ENCODE measurements around the gene CDH4.
"Not testable (repeated sequence)": the region's sequence is repeated elsewhere in the genome, so short reads cannot be mapped to it uniquely, and the experiment has no call there.

CDH4 gene

DNA sequence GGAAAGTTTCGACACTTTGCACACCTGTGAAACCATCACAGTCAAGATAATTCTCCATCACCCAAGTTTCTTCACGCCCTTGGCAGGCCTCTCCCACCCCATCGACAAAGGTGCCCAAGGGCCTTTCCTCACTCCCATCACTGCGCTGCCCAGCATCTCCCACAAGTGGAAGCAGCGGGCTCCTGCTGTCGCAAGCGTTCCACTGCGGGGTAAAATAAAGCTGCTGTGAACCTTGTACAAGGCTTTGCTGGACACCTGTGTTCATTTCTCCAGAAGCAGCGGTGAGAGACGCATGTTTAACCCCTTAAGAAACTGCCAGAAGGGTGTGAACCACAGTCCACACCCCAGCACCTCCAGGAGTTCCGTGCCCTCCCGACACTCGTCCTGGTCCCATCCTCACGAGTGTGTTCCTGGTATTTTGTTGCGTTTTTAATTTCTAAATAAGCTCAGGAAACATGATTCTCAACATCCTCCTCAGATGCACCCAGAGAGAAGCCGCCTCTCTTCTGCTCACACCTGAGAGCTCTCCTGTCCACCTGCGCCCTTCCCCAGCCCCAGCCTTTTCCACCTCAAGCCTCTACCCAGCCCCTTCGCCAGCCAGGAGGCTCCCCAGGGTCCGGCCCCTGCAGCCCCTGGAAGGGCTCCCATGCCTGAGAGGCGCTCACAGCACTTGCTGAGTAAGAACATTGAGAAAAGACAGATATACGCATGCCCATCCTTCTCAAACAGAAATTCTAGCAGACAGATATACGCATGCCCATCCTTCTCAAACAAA is 716.2 kb downstream of the CDH4 start:
- H3K4me3 ChIP-seq (ENCODE audit: low read depth in 1 of 2, low read length in 2 of 2), result no peak overlapping the region
- H3K27ac ChIP-seq (ENCODE audit: low read depth, low read length), result no peak overlapping the region
- no peaks in the 10 kb centered on the region for H3K4me1 ChIP-seq (ENCODE audit: insufficient read depth, low read length)

DNA sequence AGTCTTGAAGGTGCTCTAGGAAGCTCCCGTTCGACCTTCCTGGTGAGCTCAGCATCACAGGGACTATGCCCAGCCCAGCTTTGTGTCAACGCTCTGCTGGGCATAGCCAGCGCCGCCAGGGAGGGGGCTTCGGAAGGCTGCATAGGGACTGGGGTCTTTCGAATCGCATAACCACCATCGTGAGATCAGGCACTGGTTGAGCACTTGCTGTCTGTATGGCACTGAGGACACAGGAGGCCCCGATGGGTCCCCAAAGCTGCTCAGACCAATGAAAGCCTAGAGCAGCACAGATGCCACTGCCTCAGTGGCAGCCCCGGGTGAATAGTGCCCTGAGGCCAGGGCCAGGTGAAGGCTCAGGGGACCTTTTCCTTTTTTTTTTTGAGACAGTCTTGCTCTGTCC is 716.9 kb downstream of the CDH4 start:
- Histone ChIP-seq H3K9me3 (ENCODE audit: low read length) (no peaks in the 10 kb centered on the region), H3K27me3 (ENCODE audit: control insufficient read depth in 1 of 2, insufficient read depth in 2 of 2, low read length in 2 of 2) (peaks cover 0 to 23% of the 10 kb centered on the region in 2 donors), H3K4me3 (ENCODE audit: low read depth in 1 of 2, low read length in 2 of 2) (no peak overlapping the region), H3K36me3 (ENCODE audit: insufficient read depth, low read length) (peaks cover 19% of the 10 kb centered on the region), H3K9ac (ENCODE audit: low read length) (no peak overlapping the region), H3K27ac (ENCODE audit: low read depth, low read length) (no peak overlapping the region), H3K4me1 (ENCODE audit: insufficient read depth, low read length) (no peaks in the 10 kb centered on the region)

More for the DNA sequence above, 716.2 kb downstream of the CDH4 start:
- Histone ChIP-seq H3K9ac (ENCODE audit: low read length) (no peak overlapping the region), H3K9me3 (ENCODE audit: low read length) (no peaks in the 10 kb centered on the region), H3K27me3 (ENCODE audit: control insufficient read depth in 1 of 2, insufficient read depth in 2 of 2, low read length in 2 of 2) (peaks cover 0 to 23% of the 10 kb centered on the region in 2 donors), H3K36me3 (ENCODE audit: insufficient read depth, low read length) (peaks cover 12% of the 10 kb centered on the region)

DNA sequence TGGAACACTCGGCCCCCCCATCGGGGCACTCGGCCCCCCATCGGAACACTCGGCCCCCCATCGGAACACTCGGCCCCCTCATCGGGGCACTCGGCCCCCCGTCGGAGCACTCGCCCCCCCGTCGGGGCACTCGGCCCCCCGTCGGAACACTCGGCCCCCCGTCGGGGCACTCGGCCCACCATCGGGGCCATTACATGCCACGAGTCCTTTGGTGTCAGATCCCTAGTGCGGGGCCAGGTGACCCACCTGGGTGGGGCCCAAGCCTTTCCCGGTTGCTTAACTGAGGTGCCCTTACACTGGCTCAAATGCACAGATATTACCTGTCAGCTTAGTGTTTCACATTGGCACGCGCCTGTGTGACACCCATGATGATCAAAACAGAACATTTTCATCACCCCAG is 717.7 kb downstream of the CDH4 start:
- Histone ChIP-seq H3K36me3 (ENCODE audit: insufficient read depth, low read length) (peaks cover 23% of the 10 kb centered on the region), H3K9ac (ENCODE audit: low read length) (no peak overlapping the region), H3K9me3 (ENCODE audit: low read length) (no peaks in the 10 kb centered on the region), H3K4me1 (ENCODE audit: insufficient read depth, low read length) (no peaks in the 10 kb centered on the region), H3K4me3 (ENCODE audit: low read depth in 1 of 2, low read length in 2 of 2) (no peak overlapping the region), H3K27ac (ENCODE audit: low read depth, low read length) (no peak overlapping the region), H3K27me3 (ENCODE audit: control insufficient read depth in 1 of 2, insufficient read depth in 2 of 2, low read length in 2 of 2) (peaks cover 0 to 22% of the 10 kb centered on the region in 2 donors)

DNA sequence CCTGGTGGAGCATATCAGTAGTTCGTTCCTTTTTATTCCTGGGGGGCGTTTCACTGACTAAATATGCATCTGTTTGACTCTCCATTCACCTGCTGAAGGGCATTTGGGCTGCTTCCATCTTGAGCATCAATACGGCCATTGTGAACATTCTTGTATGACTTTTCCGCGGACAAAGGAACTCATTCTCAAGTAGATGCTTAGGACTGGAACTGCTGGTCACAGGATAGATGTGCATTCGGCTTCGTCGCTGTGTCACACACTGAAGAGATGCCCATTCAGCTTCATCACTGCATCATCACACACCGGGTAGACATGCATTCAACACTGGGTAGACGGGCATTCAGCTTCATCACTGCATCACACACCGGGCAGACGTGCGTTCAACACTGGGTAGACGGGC is 718.3 kb downstream of the CDH4 start:
- H3K9me3 ChIP-seq (ENCODE audit: low read length), result no peaks in the 10 kb centered on the region
- H3K36me3 ChIP-seq (ENCODE audit: insufficient read depth, low read length), result peaks cover 23% of the 10 kb centered on the region
- H3K27ac ChIP-seq (ENCODE audit: low read depth, low read length), result no peak overlapping the region
- no peak overlapping the region for H3K9ac ChIP-seq (ENCODE audit: low read length)
- peaks cover 0 to 17% of the 10 kb centered on the region in 2 donors for H3K27me3 ChIP-seq (ENCODE audit: control insufficient read depth in 1 of 2, insufficient read depth in 2 of 2, low read length in 2 of 2)
- no peak overlapping the region for H3K4me3 ChIP-seq (ENCODE audit: low read depth in 1 of 2, low read length in 2 of 2)
- no peaks in the 10 kb centered on the region for H3K4me1 ChIP-seq (ENCODE audit: insufficient read depth, low read length)

DNA sequence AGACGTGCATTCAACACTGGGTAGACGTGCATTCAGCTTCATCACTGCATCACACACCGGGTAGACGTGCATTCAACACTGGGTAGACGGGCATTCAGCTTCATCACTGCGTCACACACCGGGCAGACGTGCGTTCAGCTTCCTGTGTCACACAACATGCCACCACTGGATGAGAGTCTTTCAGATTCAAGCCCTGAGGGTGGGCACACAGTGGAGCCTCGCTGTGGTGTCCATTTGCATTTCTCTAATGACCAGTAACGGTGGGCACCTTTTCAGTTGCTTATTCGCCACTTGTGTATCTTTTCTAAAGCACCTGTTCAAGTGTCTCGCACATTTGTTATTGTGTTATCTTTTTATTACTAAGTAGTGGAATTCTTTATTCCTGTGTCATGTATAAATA is 719.5 kb downstream of the CDH4 start:
- not testable (repeated sequence) for H3K27me3 ChIP-seq (ENCODE audit: control insufficient read depth in 1 of 2, insufficient read depth in 2 of 2, low read length in 2 of 2); H3K9me3 ChIP-seq (ENCODE audit: low read length); H3K4me3 ChIP-seq (ENCODE audit: low read depth in 1 of 2, low read length in 2 of 2); H3K4me1 ChIP-seq (ENCODE audit: insufficient read depth, low read length); H3K9ac ChIP-seq (ENCODE audit: low read length); H3K27ac ChIP-seq (ENCODE audit: low read depth, low read length)
- H3K36me3 ChIP-seq (ENCODE audit: insufficient read depth, low read length), result peaks cover 23% of the 10 kb centered on the region

DNA sequence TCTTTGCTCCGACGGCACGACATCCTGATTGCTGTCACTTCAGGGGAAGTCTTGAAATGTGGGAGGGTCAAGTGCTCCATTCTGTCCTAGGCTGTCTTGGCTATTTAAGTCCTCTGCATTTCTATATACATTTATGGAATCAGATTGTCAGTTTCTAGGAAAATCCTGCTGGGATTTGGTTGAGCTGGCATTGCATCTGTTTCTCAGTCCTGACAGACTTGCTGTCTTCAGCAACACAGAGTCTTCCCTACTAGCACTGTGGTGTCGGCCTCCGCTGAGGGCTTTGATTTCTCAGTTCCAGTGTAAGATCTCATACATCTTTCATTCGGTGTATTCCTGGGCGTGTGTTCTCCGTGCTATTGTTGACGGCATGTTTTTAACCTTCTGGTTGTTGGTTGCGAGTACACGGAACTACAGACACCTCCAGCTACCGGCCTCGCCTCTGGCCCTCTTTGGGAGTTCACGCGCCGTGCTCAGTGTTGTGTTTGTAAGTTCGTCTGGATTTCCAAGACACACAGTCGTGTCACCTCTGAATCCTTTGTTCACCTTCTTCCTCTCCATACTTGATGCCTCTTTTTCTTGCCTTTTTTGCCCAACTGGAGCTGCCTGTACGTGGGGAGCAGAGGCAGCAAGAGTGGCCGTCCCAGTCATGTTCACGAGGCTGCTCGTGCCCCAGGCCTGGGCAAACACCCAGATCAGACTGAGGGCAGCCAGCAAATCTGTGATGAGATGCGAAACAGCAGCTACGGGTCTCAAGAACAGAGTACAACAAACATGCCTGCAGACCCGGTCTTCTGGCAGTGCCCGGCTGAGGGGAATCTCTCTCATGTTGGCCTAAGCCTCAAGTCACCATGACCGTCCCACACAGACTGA is 720.8 kb downstream of the CDH4 start:
- Histone ChIP-seq H3K9ac (ENCODE audit: low read length) (no peak overlapping the region), H3K4me1 (ENCODE audit: insufficient read depth, low read length) (no peaks in the 10 kb centered on the region), H3K27ac (ENCODE audit: low read depth, low read length) (no peak overlapping the region), H3K27me3 (ENCODE audit: control insufficient read depth in 1 of 2, insufficient read depth in 2 of 2, low read length in 2 of 2) (no peaks in the 10 kb centered on the region), H3K4me3 (ENCODE audit: low read depth in 1 of 2, low read length in 2 of 2) (no peak overlapping the region), H3K36me3 (ENCODE audit: insufficient read depth, low read length) (peaks cover 23% of the 10 kb centered on the region), H3K9me3 (ENCODE audit: low read length) (no peaks in the 10 kb centered on the region)

DNA sequence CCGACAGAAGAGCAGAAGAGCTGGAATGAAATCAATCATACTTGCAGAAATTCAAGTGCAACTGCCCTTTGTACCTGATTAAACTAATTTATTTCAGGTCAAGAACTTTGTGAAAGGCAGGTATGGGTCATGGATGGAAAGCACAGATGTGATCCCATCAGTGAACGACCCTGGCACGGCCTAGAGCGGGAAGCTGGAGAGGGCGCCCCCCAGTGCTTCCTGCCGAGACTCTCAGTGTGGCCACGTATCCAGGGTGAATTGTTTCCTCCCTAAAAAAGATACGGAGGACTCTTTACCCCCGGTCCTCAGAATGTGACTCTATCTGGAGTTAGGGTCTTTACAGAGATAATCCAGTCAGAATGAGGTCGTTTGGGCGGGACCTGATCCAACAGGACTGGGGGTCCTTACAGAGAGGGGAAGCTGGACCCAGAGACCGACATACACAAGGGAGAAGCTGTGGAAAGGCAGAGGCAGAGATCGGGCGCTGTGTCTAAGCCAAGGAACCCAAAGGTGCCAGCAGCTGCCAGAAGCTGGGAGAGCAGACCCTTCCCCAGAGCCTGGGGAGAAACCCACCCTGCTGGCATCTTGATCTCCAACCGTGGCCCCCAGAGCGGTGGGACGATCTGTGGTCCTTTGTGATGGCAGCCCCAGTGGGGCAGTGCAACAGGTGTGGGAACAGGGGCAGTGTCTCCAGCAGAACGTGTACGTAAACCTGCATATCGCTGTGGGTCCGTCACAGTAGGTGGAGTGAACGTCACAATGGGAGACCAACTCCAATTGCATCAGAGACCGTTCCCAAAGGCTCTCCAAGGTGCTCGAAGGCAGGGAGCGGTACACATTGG is 721.7 kb downstream of the CDH4 start:
- Histone ChIP-seq H3K9ac (ENCODE audit: low read length) (no peak overlapping the region), H3K27ac (ENCODE audit: low read depth, low read length) (no peak overlapping the region), H3K27me3 (ENCODE audit: control insufficient read depth in 1 of 2, insufficient read depth in 2 of 2, low read length in 2 of 2) (no peaks in the 10 kb centered on the region), H3K4me1 (ENCODE audit: insufficient read depth, low read length) (no peaks in the 10 kb centered on the region), H3K9me3 (ENCODE audit: low read length) (no peaks in the 10 kb centered on the region), H3K4me3 (ENCODE audit: low read depth in 1 of 2, low read length in 2 of 2) (no peak overlapping the region), H3K36me3 (ENCODE audit: insufficient read depth, low read length) (peaks cover 23% of the 10 kb centered on the region)

DNA sequence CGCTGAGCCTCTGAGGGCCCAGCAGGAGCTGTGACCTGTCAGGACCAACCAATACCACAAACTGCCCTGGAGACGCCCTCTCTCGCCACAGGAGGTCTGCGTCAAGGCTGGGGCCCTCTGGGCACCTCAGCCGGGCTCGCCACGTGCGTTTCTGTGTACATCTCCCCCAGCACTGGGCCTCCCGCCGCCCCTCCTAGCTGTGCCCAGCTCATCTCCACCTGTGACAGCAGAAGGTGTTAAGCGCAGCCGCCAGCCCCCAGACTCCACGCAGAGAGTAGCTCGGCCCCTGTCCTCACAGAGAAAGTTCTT is 722.2 kb downstream of the CDH4 start:
- H3K36me3 ChIP-seq (ENCODE audit: insufficient read depth, low read length), result peaks cover 23% of the 10 kb centered on the region
- H3K4me3 ChIP-seq (ENCODE audit: low read depth in 1 of 2, low read length in 2 of 2), result no peak overlapping the region
- H3K9me3 ChIP-seq (ENCODE audit: low read length), result no peaks in the 10 kb centered on the region
- H3K9ac ChIP-seq (ENCODE audit: low read length), result no peak overlapping the region
- H3K27ac ChIP-seq (ENCODE audit: low read depth, low read length), result no peak overlapping the region
- H3K27me3 ChIP-seq (ENCODE audit: control insufficient read depth in 1 of 2, insufficient read depth in 2 of 2, low read length in 2 of 2), result no peaks in the 10 kb centered on the region
- H3K4me1 ChIP-seq (ENCODE audit: insufficient read depth, low read length), result no peaks in the 10 kb centered on the region

DNA sequence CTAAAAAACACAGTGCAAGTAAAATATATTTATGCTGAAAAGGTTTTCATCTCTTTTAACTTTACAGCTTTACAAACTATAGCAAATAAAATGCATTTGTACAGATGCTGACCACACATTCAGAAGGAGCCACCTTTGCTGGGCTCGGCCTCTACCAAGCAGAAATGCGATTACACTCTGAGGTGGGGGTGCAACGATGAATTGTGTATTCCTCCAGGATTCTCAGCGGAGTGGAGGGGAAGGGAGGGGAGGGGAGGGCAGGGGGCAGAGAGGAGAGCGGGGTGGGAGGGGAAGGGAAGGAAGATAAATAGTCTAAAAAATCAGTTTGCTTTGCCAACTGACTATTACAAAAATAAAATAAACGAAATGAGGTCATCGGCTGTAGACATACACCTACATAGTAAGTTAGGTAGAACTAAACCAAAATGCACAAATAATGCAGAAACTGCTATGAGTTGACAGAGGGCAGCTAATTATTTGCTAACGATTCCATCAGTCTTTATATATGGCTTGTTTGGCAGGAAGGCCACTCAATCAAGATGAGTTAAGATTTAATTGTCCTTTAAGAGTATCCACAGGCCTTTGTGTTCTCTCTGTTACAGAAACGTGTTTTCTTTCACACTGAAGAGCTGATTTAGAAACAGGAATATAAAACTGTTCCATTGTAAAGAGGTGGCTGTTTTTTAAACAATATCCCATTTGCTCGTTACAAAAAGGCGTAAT is 723.5 kb downstream of the CDH4 start:
- Histone ChIP-seq H3K27ac (ENCODE audit: low read depth, low read length) (no peak overlapping the region), H3K27me3 (ENCODE audit: control insufficient read depth in 1 of 2, insufficient read depth in 2 of 2, low read length in 2 of 2) (no peaks in the 10 kb centered on the region), H3K9me3 (ENCODE audit: low read length) (no peaks in the 10 kb centered on the region), H3K36me3 (ENCODE audit: insufficient read depth, low read length) (peaks cover 23% of the 10 kb centered on the region), H3K4me1 (ENCODE audit: insufficient read depth, low read length) (no peaks in the 10 kb centered on the region), H3K9ac (ENCODE audit: low read length) (no peak overlapping the region), H3K4me3 (ENCODE audit: low read depth in 1 of 2, low read length in 2 of 2) (no peak overlapping the region)

DNA sequence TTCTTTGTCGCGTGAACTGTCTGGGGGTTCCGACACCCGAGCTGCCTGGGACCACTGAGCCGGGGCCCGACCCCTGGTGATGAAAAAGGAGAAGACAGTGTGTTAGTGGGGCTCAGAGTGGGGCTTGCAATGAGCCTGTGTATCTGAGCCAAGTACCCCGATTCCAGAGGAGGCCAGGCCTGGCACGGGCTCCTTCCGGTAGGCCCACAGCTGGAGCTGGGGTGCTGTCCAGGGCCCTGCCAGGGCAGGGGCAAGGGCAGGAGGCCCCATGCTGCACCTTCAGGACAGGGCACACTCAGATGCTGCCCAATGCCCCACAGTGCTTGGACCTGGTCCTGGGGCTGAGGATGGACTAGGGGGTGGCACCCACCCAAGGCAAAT is 724.2 kb downstream of the CDH4 start:
- no peaks in the 10 kb centered on the region for H3K4me1 ChIP-seq (ENCODE audit: insufficient read depth, low read length)
- no peaks in the 10 kb centered on the region for H3K27me3 ChIP-seq (ENCODE audit: control insufficient read depth in 1 of 2, insufficient read depth in 2 of 2, low read length in 2 of 2)
- H3K9me3 ChIP-seq (ENCODE audit: low read length), result no peaks in the 10 kb centered on the region
- H3K9ac ChIP-seq (ENCODE audit: low read length), result no peak overlapping the region
- H3K27ac ChIP-seq (ENCODE audit: low read depth, low read length), result no peak overlapping the region
- no peak overlapping the region for H3K4me3 ChIP-seq (ENCODE audit: low read depth in 1 of 2, low read length in 2 of 2)
- peaks cover 23% of the 10 kb centered on the region for H3K36me3 ChIP-seq (ENCODE audit: insufficient read depth, low read length)
